Activated T-helper 2 cell treated with anti-CD3 and anti-CD28 coated beads, Interferon-gamma antibody, Interleukin-2, Interleukin-4, amounts not matched to agents 10 μg/mL and 5 μg/mL and 100 μg/mL, durations not matched to agents 14 hours and 24 hours and 36 hours (primary cell): Measurements from ENCODE around the gene C1orf167. TPM values are rescaled to one million over a fixed set of nuclear protein-coding genes. Genes with fewer than 3 reads are reported as not detected.

Source experiments
- DNase-seq: peaks from one replicate; pipeline ENCODE4 v3.0.0; 2021; ENCODE audit warnings: low spot score
- H3K27ac Mint-ChIP-seq: one replicate; pipeline ENCODE4 v1.8.0; 2021; ENCODE audit warnings: mixed read lengths
- H3K27me3 Mint-ChIP-seq: one replicate; pipeline ENCODE4 v1.8.0; 2021; ENCODE audit warnings: low read depth, mixed read lengths
- H3K36me3 Mint-ChIP-seq: one replicate; pipeline ENCODE4 v1.8.0; 2021; ENCODE audit warnings: low read depth, mixed read lengths
- H3K4me1 Mint-ChIP-seq: one replicate; pipeline ENCODE4 v1.8.0; 2021; ENCODE audit warnings: low read depth, mixed read lengths
- H3K4me3 Mint-ChIP-seq: one replicate; pipeline ENCODE4 v1.8.0; 2021; ENCODE audit warnings: low read depth, mild to moderate bottlenecking, moderate library complexity, mixed read lengths
- H3K9me3 Mint-ChIP-seq: one replicate; pipeline ENCODE4 v1.8.0; 2021; ENCODE audit warnings: mixed read lengths
- intact Hi-C: fragments of 100-400 bp; cut with micrococcal nuclease; formaldehyde crosslinking; loops from one replicate; pipeline ENCODE4 v1.15.1; 2023
- total RNA-seq: library from RNA; stranded (reverse); gene quantifications from 2 replicates; pipeline ENCODE4 v1.2.3, GENCODE V29; 2022

C1orf167 gene
- total RNA-seq, 1 donor from 2014 or later, result not detected

- Mint-ChIP-seq H3K27ac (no peak overlapping the region), H3K9me3 (no peaks in the 10 kb centered on the region), H3K4me3 (no peak overlapping the region), H3K27me3 (no peaks in the 10 kb centered on the region), H3K4me1 (peaks cover 3% of the 10 kb centered on the region), H3K36me3 (peaks cover 11% of the 10 kb centered on the region)
- intact Hi-C loops, result no loop called here
- no peak for DNase-seq
Observed at GRCh38 chr1:11787804-11788436, 25.9 kb downstream of the C1orf167 start.

GRCh38 chr1:11788549-11789053 is 26.6 kb downstream of the C1orf167 start:
- H3K4me3 Mint-ChIP-seq, result no peak overlapping the region
- no peak overlapping the region for H3K27ac Mint-ChIP-seq
- no peak for DNase-seq
- no peaks in the 10 kb centered on the region for H3K9me3 Mint-ChIP-seq
- H3K27me3 Mint-ChIP-seq, result no peaks in the 10 kb centered on the region
- peaks cover 3% of the 10 kb centered on the region for H3K4me1 Mint-ChIP-seq
- H3K36me3 Mint-ChIP-seq, result peaks cover 11% of the 10 kb centered on the region
- intact Hi-C loops, result no loop called here

GRCh38 chr1:11789126-11790067 is 27.4 kb downstream of the C1orf167 start:
- Mint-ChIP-seq H3K4me1 (peaks cover 3% of the 10 kb centered on the region), H3K36me3 (peaks cover 13% of the 10 kb centered on the region), H3K27me3 (no peaks in the 10 kb centered on the region), H3K9me3 (no peaks in the 10 kb centered on the region), H3K27ac (no peak overlapping the region), H3K4me3 (no peak overlapping the region)
- intact Hi-C loops, result no loop called here
- DNase-seq, result no peak

GRCh38 chr1:11790101-11790879 is 28.3 kb downstream of the C1orf167 start:
- Mint-ChIP-seq H3K27ac (no peak overlapping the region), H3K9me3 (no peaks in the 10 kb centered on the region), H3K27me3 (no peaks in the 10 kb centered on the region), H3K4me1 (peaks cover 2% of the 10 kb centered on the region), H3K4me3 (no peak overlapping the region), H3K36me3 (peaks cover 22% of the 10 kb centered on the region)
- no peak for DNase-seq
- intact Hi-C loops, result no loop called here

- Mint-ChIP-seq H3K36me3 (peaks cover 29% of the 10 kb centered on the region), H3K4me3 (no peak overlapping the region), H3K27me3 (no peaks in the 10 kb centered on the region), H3K27ac (no peak overlapping the region), H3K9me3 (no peaks in the 10 kb centered on the region), H3K4me1 (no peaks in the 10 kb centered on the region)
- DNase-seq, result no peak
- intact Hi-C loops, result no loop called here
Observed at GRCh38 chr1:11790880-11791715, 29.1 kb downstream of the C1orf167 start.

- Mint-ChIP-seq H3K4me1 (no peaks in the 10 kb centered on the region), H3K27ac (no peak overlapping the region), H3K4me3 (no peak overlapping the region), H3K9me3 (no peaks in the 10 kb centered on the region), H3K27me3 (no peaks in the 10 kb centered on the region), H3K36me3 (peaks cover 33% of the 10 kb centered on the region)
- no peak for DNase-seq
- intact Hi-C loops, result no loop called here
Observed at GRCh38 chr1:11792106-11792505, 30.1 kb downstream of the C1orf167 start.

- Mint-ChIP-seq H3K36me3 (peaks cover 37% of the 10 kb centered on the region), H3K27ac (no peak overlapping the region), H3K9me3 (no peaks in the 10 kb centered on the region), H3K4me1 (no peaks in the 10 kb centered on the region), H3K27me3 (no peaks in the 10 kb centered on the region), H3K4me3 (no peak overlapping the region)
- intact Hi-C loops, result no loop called here
- no peak for DNase-seq
Observed at GRCh38 chr1:11793819-11794218, 31.8 kb downstream of the C1orf167 start.

- Mint-ChIP-seq H3K4me3 (no peak overlapping the region), H3K36me3 (peaks cover 40% of the 10 kb centered on the region), H3K27me3 (no peaks in the 10 kb centered on the region), H3K4me1 (no peaks in the 10 kb centered on the region), H3K27ac (no peak overlapping the region), H3K9me3 (no peaks in the 10 kb centered on the region)
- DNase-seq, result no peak
- intact Hi-C loops, result no loop called here
Observed at GRCh38 chr1:11794446-11795237, 32.6 kb downstream of the C1orf167 start.

GRCh38 chr1:11795238-11795890 is 33.4 kb downstream of the C1orf167 start:
- H3K27ac Mint-ChIP-seq, result no peak overlapping the region

GRCh38 chr1:11796036-11796828 is 34.2 kb downstream of the C1orf167 start:
- Mint-ChIP-seq H3K4me1 (no peaks in the 10 kb centered on the region), H3K27me3 (no peaks in the 10 kb centered on the region), H3K36me3 (peaks cover 45% of the 10 kb centered on the region), H3K27ac (no peak overlapping the region), H3K4me3 (no peak overlapping the region), H3K9me3 (no peaks in the 10 kb centered on the region)
- no peak for DNase-seq
- intact Hi-C loops, result no loop called here

More at GRCh38 chr1:11795238-11795890, 33.4 kb downstream of the C1orf167 start:
- Mint-ChIP-seq H3K9me3 (no peaks in the 10 kb centered on the region), H3K4me1 (no peaks in the 10 kb centered on the region), H3K27me3 (no peaks in the 10 kb centered on the region), H3K36me3 (peaks cover 42% of the 10 kb centered on the region), H3K4me3 (no peak overlapping the region)
- no peak for DNase-seq
- intact Hi-C loops, result no loop called here
